Osteoblast (primary cell): Measurements from ENCODE around the gene TNFRSF4. TPM values are rescaled to one million over a fixed set of nuclear protein-coding genes. Genes with fewer than 3 reads are reported as not detected.

ENCODE experiments used
- DNase-seq: peaks from one replicate; pipeline ENCODE4 v3.0.0; 2011; ENCODE audit warnings: low spot score, mixed read lengths; ENCODE audit not compliant: insufficient read length; ENCODE audit errors: missing footprints
- H2AFZ ChIP-seq: 2 replicates; pipeline ENCODE4 v1.6.0; 2011; ENCODE audit warnings: mild to moderate bottlenecking, low read length
- H3K27ac ChIP-seq: 2 replicates; pipeline ENCODE4 v1.5.1; 2011; ENCODE audit warnings: mild to moderate bottlenecking, low read depth, low read length, moderate library complexity
- H3K27me3 ChIP-seq: 2 replicates; pipeline ENCODE4 v1.6.0; 2012; ENCODE audit warnings: mild to moderate bottlenecking, control low read depth, inconsistent platforms, low read length, moderate library complexity; ENCODE audit not compliant: insufficient read depth
- H3K36me3 ChIP-seq: 2 replicates; pipeline ENCODE4 v1.5.1; 2011; ENCODE audit warnings: mild to moderate bottlenecking, low read length, control low read depth, moderate library complexity; ENCODE audit not compliant: insufficient read depth
- H3K4me1 ChIP-seq: 2 replicates; pipeline ENCODE4 v1.5.1; 2011; ENCODE audit warnings: mild to moderate bottlenecking, low read length, control low read depth, moderate library complexity; ENCODE audit not compliant: insufficient read depth
- H3K4me2 ChIP-seq: 2 replicates; pipeline ENCODE4 v1.6.0; 2011; ENCODE audit warnings: mild to moderate bottlenecking, low read length; ENCODE audit not compliant: insufficient read depth
- H3K4me3 ChIP-seq: fragments of 200-600 bp; sonication (generic); 3 replicates; pipeline ENCODE4 v1.5.1; 2012; ENCODE audit warnings: mild to moderate bottlenecking, low read length, inconsistent platforms; ENCODE audit not compliant: insufficient read depth
- H3K79me2 ChIP-seq: 2 replicates; pipeline ENCODE4 v1.6.0; 2012; ENCODE audit warnings: mild to moderate bottlenecking, low read length, control low read depth, inconsistent platforms; ENCODE audit not compliant: insufficient read depth
- H3K9me3 ChIP-seq: 2 replicates; pipeline ENCODE4 v1.5.1; 2011; ENCODE audit warnings: low read depth, low read length, control low read depth
- H4K20me1 ChIP-seq: 2 replicates; pipeline ENCODE4 v1.6.0; 2012; ENCODE audit warnings: mild to moderate bottlenecking, low read length, control low read depth; ENCODE audit not compliant: insufficient read depth
- total RNA-seq: library from RNA; depleted of rRNA; stranded (reverse); fragments of >200 nt; gene quantifications from 2 replicates; pipeline ENCODE4 v1.2.3, GENCODE V29; 2012
- TF ChIP-seq, protein P1 (sequence below): IDR thresholded peaks from 2 replicates; pipeline ENCODE4 v1.5.1; 2011; ENCODE audit warnings: mild to moderate bottlenecking, low read depth, low read length, moderate library complexity; ENCODE audit errors: extremely low read depth

Gene TNFRSF4
- total RNA-seq, 1 donor = under 0.01 TPM

- DNase-seq = no peak
- Histone ChIP-seq H3K27ac (no peak overlapping the region), H3K4me2 (no peak overlapping the region), H3K9me3 (no peaks in the 10 kb centered on the region), H3K36me3 (peaks cover 70% of the 10 kb centered on the region), H3K4me1 (peaks cover 10% of the 10 kb centered on the region), H2AFZ (no peak overlapping the region), H4K20me1 (peaks cover 41% of the 10 kb centered on the region), H3K79me2 (peaks cover 66% of the 10 kb centered on the region), H3K27me3 (no peaks in the 10 kb centered on the region), H3K4me3 (no peak overlapping the region)
- TF ChIP-seq, protein P1, sequence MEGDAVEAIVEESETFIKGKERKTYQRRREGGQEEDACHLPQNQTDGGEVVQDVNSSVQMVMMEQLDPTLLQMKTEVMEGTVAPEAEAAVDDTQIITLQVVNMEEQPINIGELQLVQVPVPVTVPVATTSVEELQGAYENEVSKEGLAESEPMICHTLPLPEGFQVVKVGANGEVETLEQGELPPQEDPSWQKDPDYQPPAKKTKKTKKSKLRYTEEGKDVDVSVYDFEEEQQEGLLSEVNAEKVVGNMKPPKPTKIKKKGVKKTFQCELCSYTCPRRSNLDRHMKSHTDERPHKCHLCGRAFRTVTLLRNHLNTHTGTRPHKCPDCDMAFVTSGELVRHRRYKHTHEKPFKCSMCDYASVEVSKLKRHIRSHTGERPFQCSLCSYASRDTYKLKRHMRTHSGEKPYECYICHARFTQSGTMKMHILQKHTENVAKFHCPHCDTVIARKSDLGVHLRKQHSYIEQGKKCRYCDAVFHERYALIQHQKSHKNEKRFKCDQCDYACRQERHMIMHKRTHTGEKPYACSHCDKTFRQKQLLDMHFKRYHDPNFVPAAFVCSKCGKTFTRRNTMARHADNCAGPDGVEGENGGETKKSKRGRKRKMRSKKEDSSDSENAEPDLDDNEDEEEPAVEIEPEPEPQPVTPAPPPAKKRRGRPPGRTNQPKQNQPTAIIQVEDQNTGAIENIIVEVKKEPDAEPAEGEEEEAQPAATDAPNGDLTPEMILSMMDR = no peak
These were observed 46.1 kb upstream of the TNFRSF4 start for GRCh38 chr1:1259951-1260600.

- TF ChIP-seq, protein P1 = no peak
- H3K9me3 ChIP-seq = no peaks in the 10 kb centered on the region
- no peak overlapping the region for H3K4me3 ChIP-seq
- no peak overlapping the region for H3K4me2 ChIP-seq
- H4K20me1 ChIP-seq = peaks cover 42% of the 10 kb centered on the region
- H3K36me3 ChIP-seq = peaks cover 75% of the 10 kb centered on the region
- peaks cover 8% of the 10 kb centered on the region for H3K4me1 ChIP-seq
- H3K27ac ChIP-seq = no peak overlapping the region
- H3K27me3 ChIP-seq = no peaks in the 10 kb centered on the region
- H3K79me2 ChIP-seq = peaks cover 67% of the 10 kb centered on the region
- no peak overlapping the region for H2AFZ ChIP-seq
- DNase-seq = no peak
These were observed 45.6 kb upstream of the TNFRSF4 start for GRCh38 chr1:1259540-1259939.

DNA sequence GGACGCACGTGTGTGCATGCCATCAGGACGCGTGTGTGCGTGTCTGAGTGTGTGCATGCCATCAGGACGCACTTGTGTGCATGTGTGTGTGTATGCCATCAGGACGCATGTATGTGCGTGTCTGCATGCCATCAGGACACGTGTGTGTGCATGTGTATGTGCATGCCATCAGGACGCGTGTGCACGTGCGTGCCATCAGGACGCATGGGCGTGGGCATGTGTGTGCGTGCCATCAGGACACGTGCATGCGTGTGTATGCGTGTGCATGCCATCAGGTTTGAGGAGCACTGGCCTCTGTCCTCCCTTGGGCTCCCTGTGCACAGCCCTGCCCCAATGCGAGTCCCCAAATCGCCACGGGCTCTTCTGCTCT lies 45.2 kb upstream of the TNFRSF4 start:
- Histone ChIP-seq H3K4me3 (no peak overlapping the region), H4K20me1 (peaks cover 40% of the 10 kb centered on the region), H3K27ac (no peak overlapping the region), H3K9me3 (no peaks in the 10 kb centered on the region), H3K4me2 (no peak overlapping the region), H3K4me1 (peaks cover 4% of the 10 kb centered on the region), H3K79me2 (peaks cover 64% of the 10 kb centered on the region), H3K36me3 (peaks cover 77% of the 10 kb centered on the region), H3K27me3 (no peaks in the 10 kb centered on the region), H2AFZ (no peak overlapping the region)
- DNase-seq = no peak
- TF ChIP-seq, protein P1 = no peak

DNA sequence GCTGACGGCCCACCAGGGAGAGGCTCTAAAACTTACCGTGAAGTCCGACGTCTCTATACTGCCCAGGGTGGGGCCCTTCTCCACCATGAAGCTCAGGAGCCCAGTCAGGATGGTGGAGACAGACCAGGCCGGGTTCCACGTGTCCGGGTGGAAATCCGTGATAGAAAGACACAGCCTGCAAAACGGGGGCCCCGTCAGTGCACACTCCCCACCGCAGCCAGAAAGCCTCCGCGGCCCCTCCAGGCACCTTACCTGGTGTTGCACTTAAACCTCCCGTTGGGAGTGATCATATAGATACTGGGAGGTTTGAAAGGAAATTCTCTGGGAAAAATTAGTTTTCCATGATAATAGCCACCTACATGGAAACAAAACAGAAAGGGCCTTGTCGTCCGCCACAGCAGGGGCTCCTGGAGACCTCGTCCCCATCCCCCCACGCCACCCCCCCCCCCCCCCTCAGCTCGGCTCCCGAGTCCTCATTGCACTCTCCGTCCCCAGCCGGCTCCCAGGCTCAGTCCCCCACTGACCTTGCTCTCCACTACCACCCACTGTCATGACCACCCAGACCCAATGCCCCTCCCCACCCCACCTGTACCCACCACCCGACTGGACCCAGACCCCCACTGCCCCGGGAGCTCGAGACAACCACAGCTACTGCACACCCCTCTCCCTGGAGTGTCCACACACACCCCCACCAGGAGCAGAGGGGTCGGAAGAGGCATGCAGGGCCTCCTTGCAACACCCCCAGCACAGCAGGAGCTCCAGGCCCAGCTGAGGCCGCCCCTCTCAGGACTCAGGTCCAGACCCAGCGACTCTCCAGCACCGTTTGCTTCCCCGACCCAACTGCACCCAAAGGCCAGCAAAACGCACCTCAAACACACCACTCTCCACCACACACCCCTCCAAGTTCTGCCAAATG lies 43.3 kb upstream of the TNFRSF4 start:
- no peak overlapping the region for H3K27ac ChIP-seq
- H3K79me2 ChIP-seq = peaks cover 45% of the 10 kb centered on the region
- H3K9me3 ChIP-seq = no peaks in the 10 kb centered on the region
- no peaks in the 10 kb centered on the region for H3K27me3 ChIP-seq
- no peak for DNase-seq
- no peak overlapping the region for H3K4me2 ChIP-seq
- H3K4me1 ChIP-seq = no peaks in the 10 kb centered on the region
- H3K4me3 ChIP-seq = no peak overlapping the region
- peaks cover 74% of the 10 kb centered on the region for H3K36me3 ChIP-seq
- H2AFZ ChIP-seq = no peak overlapping the region
- peaks cover 32% of the 10 kb centered on the region for H4K20me1 ChIP-seq
- TF ChIP-seq, protein P1 = no peak
